ENCODE data around the gene PAQR5.

GRCh38 chr15:69424001-69424400 is 125.3 kb downstream of the PAQR5 start:
- TF ChIP-seq, protein P1, sequence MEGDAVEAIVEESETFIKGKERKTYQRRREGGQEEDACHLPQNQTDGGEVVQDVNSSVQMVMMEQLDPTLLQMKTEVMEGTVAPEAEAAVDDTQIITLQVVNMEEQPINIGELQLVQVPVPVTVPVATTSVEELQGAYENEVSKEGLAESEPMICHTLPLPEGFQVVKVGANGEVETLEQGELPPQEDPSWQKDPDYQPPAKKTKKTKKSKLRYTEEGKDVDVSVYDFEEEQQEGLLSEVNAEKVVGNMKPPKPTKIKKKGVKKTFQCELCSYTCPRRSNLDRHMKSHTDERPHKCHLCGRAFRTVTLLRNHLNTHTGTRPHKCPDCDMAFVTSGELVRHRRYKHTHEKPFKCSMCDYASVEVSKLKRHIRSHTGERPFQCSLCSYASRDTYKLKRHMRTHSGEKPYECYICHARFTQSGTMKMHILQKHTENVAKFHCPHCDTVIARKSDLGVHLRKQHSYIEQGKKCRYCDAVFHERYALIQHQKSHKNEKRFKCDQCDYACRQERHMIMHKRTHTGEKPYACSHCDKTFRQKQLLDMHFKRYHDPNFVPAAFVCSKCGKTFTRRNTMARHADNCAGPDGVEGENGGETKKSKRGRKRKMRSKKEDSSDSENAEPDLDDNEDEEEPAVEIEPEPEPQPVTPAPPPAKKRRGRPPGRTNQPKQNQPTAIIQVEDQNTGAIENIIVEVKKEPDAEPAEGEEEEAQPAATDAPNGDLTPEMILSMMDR (IDR thresholded peaks at IDR 0.05): no peak
- no peak for TF ChIP-seq POLR2A (IDR thresholded peaks at IDR 0.05)

Data from lower leg skin (tissue), 3 donors.